Measurements from ENCODE around the gene CKS2.
"Not testable (repeated sequence)": the region's sequence is repeated elsewhere in the genome, so short reads cannot be mapped to it uniquely, and the experiment has no call there.

The CKS2 gene

GRCh38 chr9:89278551-89278950 is 32.4 kb upstream of the CKS2 start:
- TF ChIP-seq CTCF (IDR thresholded peaks at IDR 0.05; ENCODE audit: low read depth, low read length) (no peak), MYC (IDR thresholded peaks at IDR 0.05; ENCODE audit: low read depth, low read length) (no peak)
- TF ChIP-seq, protein P1, sequence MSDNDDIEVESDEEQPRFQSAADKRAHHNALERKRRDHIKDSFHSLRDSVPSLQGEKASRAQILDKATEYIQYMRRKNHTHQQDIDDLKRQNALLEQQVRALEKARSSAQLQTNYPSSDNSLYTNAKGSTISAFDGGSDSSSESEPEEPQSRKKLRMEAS (IDR thresholded peaks at IDR 0.05; ENCODE audit: low read depth, low read length): no peak
- peak; percentile 11 for DNase-seq (ENCODE audit: low read depth)
- no peak overlapping the region for H3K4me3 ChIP-seq (ENCODE audit: low read depth, low read length)

DNA sequence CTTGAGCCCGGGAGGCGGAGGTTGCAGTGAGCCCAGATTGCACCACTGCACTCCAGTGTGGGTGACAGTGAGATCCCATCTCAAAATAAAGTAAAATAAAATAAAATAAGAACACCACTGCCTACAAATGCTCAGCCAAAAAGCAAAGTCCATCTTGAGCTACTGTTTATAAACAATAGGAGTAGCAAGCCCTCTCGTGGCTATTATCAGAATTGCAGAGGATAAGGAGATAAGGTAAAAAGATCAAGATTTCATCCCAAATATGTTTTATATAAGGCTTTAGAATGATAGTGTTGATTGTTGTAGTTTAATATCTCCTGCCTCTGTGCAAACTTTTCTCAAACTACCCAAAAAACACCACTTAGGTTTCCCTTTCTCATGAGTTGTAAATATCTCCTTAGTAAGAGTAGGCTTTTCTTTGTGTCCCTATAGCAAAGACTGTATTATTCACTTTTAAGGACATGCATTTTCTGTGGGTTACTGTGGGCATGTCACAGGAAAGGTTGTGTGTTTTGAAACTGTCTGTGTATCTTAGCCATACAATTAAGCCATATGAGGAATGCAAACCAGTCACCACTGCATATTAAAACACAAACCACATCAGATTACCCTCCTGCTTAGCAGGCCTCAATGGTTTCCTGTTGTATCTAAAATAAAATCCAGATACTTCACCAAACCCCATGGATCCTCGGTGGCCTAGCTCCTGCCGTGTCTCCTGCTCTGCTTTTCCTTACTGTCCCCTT is 31.8 kb upstream of the CKS2 start:
- no peak overlapping the region for H3K4me3 ChIP-seq (ENCODE audit: low read depth, low read length)
- peak; percentile 68 for DNase-seq (ENCODE audit: low read depth)
- TF ChIP-seq MYC (IDR thresholded peaks at IDR 0.05; ENCODE audit: low read depth, low read length): no peak
- peak; percentile 68 for TF ChIP-seq CTCF (IDR thresholded peaks at IDR 0.05; ENCODE audit: low read depth, low read length)

- TF ChIP-seq, protein P1 (IDR thresholded peaks at IDR 0.05; ENCODE audit: low read depth, low read length): no peak
- TF ChIP-seq POLR2A (IDR thresholded peaks at IDR 0.05; ENCODE audit: extremely low read depth, insufficient read length) (no peak), CTCF (IDR thresholded peaks at IDR 0.05; ENCODE audit: low read depth, low read length) (no peak), MYC (IDR thresholded peaks at IDR 0.05; ENCODE audit: low read depth, low read length) (no peak)
- DNase-seq (ENCODE audit: low read depth): no peak
- H3K4me3 ChIP-seq (ENCODE audit: low read depth, low read length): no peak overlapping the region
These were observed 29.9 kb upstream of the CKS2 start for GRCh38 chr9:89281106-89281505.

DNA sequence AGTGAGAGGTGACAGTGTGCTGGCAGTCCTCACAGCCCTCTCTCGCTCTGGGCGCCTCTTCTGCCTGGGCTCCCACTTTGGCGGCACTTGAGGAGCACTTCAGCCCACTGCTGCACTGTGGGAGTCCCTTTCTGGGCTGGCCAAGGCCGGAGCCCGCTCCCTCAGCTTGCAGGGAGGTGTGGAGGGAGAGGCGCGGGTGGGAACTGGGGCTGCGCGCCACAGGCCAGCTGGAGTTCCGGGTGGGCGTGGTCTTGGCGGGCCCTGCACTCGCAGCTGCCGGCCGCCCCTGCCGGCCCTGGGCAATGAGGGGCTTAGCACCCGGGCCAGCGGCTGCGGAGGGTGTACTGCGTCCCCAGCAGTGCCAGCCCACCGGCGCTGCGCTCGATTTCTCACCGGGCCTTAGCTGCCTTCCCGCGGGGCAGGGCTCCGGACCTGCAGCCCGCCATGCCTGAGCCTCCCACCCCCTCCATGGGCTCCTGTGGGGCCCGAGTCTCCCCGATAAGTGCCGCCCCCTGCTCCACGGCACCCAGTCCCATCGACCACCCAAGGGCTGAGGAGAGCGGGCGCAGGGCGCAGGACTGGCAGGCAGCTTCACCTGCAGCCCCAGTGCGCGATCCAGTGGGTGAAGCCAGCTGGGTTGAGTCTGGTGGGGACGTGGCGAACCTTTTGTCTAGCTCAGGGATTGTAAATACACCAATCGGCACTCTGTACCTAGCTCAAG is 28.6 kb upstream of the CKS2 start:
- DNase-seq (ENCODE audit: low read depth); H3K4me3 ChIP-seq (ENCODE audit: low read depth, low read length): not testable (repeated sequence)

DNA sequence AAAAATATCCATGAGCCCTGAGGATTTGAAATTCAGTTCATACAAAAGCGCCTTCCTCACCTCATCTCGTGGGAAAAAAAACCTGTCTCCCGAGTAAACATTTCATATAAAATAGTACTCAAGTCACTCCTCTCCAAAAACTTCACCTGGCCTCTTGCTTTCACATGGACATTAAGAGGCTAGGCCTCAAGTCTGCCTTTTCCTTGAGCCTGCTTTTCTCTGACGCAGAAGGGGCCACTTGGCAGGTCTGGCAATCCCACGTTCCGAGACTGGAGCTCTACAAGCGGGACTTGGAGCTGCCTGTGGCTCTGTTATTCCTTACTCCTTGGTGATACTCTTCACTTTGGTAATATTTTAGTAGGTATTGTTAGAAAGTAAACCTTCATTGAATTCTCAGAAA is 26.9 kb upstream of the CKS2 start:
- no peak for TF ChIP-seq CTCF (IDR thresholded peaks at IDR 0.05; ENCODE audit: low read depth, low read length)
- no peak for TF ChIP-seq POLR2A (IDR thresholded peaks at IDR 0.05; ENCODE audit: extremely low read depth, insufficient read length)
- TF ChIP-seq, protein P1 (IDR thresholded peaks at IDR 0.05; ENCODE audit: low read depth, low read length): no peak
- no peak for TF ChIP-seq MYC (IDR thresholded peaks at IDR 0.05; ENCODE audit: low read depth, low read length)
- no peak for DNase-seq (ENCODE audit: low read depth)
- no peak overlapping the region for H3K4me3 ChIP-seq (ENCODE audit: low read depth, low read length)

GRCh38 chr9:89291741-89292140 is 19.3 kb upstream of the CKS2 start:
- TF ChIP-seq, protein P1 (IDR thresholded peaks at IDR 0.05; ENCODE audit: low read depth, low read length): no peak
- TF ChIP-seq POLR2A (IDR thresholded peaks at IDR 0.05; ENCODE audit: extremely low read depth, insufficient read length) (no peak), CTCF (IDR thresholded peaks at IDR 0.05; ENCODE audit: low read depth, low read length) (no peak), MYC (IDR thresholded peaks at IDR 0.05; ENCODE audit: low read depth, low read length) (no peak)
- no peak for DNase-seq (ENCODE audit: low read depth)
- no peak overlapping the region for H3K4me3 ChIP-seq (ENCODE audit: low read depth, low read length)
